HG02759 (cell line): Measurements from ENCODE around the gene ZNF821.
"Not testable (repeated sequence)": the region's sequence is repeated elsewhere in the genome, so short reads cannot be mapped to it uniquely, and the experiment has no call there.

Experiments
- ATAC-seq: cut with Tn5 transposase; IDR thresholded peaks from one replicate; pipeline ENCODE4 v1.9.1; 2021; ENCODE audit warnings: mild to moderate bottlenecking, moderate library complexity; ENCODE audit not compliant: unreplicated experiment

Gene ZNF821

GRCh38 chr16:71863995-71864394, 20.0 kb downstream of the ZNF821 start:
- ATAC-seq: no peak

DNA sequence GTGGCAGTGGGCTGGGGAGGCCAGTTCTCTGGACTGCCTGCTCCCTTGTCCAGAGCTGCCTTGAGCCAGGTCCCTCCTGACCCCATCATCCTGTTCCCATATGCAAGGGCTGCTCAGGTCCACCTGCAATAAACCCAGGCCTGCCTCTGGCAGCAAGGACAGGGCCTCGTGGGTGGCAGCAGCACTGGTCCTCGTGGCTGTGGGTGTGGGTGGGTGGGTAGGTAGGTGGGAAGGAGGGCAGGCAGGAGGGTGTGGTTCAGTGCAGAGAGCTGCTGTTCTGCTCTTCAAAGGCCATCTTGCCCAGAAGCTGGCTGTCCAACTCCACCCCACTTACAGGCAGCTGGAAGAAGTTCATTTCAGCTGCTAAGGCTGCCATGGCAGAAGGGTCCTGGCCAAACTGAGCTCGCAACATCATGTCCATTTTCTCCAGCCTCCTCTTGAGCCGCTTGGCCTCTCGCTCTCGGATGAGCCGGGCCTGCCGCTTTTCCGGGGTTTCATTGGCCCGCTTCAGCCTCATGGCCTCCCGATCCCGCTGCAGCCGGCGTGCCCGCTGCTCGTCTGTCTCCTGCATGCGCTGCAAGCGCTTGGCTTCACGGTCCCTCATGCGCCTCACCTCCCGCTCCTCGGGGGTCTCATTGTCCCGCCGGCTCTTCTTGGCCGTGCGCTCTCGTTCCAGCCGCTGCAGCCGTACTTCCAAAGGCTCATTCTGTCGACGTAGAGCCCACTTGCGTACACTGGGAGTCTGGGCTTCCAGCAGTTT, 24.0 kb downstream of the ZNF821 start:
- ATAC-seq: no peak

- no peak for ATAC-seq
Measured at GRCh38 chr16:71855937-71856662, 27.9 kb downstream of the ZNF821 start.

DNA sequence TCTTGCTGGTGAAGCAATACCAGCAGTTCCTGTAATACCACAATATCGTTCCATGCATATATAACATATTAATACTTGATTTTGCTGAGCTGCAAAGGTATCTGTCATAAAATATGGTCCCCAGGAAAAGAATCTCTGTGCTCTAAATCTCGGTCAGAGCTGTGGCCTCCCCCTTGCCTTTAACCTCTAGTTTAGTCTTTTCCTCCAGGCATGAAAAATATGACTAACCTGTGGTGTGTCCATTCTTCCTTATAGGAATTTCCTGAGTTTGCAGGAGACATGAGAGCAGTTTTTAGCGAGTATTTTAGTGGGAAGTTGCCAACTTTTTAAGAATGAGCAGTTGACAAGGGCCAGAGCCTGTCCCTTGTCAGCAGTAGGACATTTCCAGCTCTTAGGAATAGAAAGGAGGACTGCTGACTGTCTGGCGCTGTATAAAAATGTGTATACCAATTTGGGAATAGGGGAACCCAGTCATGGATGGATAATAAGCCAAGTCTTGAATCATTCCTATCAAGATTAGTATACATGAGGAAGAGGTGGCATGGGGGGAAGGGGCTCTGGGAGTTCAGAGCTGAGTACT, 29.5 kb downstream of the ZNF821 start:
- ATAC-seq: no peak

DNA sequence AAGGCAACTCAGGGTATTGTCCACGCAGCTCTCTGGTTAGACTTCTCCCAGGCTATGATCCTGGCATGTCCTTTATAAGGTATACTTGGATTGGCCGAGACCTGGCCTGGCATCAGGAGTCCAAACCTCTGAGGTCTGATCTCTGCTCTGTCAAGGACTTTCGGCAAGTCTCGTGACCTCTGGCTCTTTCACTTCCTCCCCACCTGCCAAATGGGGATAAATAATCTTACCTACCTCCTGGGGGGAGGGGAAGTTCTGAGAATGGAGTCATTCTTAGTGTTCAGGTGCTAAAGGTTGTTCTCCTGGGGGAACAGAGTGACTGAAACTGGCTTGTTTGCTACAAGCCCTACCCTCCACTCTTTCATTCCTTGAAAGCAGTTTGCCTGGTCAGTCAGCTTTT, 30.6 kb downstream of the ZNF821 start:
- ATAC-seq: peak; percentile 79

DNA sequence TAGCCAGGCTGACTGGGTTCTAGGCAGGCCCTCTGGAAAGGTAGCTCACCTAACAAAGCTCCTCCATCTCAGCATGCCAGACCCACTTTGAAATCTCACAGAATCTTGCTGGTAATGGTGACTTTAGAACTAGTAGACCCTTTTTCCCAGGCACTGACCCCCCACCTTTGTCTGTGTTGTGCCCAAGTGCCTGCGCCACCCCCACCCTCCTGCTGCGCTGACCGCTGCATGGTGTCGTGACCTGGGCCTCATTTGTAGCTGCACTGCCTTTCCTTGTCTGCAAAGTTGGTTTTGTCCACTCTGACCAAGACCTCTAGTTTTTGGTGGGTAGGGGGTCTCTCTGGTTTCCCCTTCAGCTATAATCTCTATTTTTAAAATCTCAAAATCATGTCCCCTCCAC, 31.4 kb downstream of the ZNF821 start:
- no peak for ATAC-seq

GRCh38 chr16:71852158-71852557, 31.8 kb downstream of the ZNF821 start:
- no peak for ATAC-seq

GRCh38 chr16:71851746-71852145, 32.2 kb downstream of the ZNF821 start:
- ATAC-seq: no peak

DNA sequence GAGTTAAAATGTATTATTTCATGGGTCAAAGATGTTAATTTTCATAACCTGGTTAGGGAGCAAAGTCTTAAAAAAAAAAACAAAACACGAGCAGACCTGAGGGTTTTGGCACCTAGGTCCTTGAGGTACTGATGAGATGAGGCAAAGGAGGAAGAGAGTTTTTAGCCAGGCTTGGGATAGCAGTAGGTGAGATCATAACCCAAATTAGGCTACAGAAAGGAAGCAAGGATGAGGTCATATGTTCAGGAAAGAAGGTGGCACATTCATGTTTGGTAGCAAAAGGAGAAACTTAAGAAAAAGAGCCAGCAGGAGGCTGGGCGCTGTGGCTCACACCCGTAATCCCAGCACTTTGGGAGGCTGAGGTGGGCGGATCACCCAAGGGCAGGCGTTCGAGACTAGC, 35.4 kb downstream of the ZNF821 start:
- ATAC-seq: no peak

DNA sequence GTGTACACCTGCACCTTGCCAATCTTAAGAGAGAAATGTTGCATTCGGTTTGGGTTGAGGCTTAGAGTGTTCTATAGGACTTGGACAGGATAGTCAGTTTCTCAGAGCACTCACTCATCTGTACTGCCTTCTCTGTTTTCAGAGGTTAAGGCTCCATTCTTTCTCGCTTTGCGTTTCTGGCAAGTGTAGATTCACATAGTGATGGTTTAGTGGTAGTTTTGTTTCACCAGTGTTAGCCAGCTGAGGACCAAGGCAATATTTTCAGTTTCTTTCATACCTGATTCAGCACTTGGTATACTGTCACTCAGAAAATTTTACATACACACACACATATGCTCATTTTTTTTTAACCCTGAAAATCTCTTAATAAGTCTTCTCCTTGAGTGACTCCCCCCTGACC, 36.9 kb downstream of the ZNF821 start:
- ATAC-seq: no peak

DNA sequence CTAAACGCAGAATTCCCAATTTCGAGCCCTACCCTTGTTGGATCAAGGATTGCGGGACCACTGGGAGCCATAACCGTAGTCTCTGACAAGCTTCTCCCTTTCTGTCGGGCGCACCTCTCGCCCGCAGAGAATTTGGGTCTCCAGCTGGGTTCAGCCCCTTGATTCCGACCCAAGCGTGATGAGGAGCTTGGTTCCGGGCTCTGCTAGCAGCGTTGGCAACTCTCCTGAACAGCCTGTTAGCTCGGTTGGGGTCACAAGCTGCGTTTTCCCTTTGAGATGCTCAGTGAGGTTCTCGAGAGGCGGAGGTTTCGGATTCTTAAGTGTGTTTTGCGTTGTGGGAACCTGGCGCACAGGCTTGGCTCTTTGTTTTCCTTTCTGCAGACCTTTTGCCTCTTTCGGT, 37.6 kb downstream of the ZNF821 start:
- ATAC-seq: no peak

DNA sequence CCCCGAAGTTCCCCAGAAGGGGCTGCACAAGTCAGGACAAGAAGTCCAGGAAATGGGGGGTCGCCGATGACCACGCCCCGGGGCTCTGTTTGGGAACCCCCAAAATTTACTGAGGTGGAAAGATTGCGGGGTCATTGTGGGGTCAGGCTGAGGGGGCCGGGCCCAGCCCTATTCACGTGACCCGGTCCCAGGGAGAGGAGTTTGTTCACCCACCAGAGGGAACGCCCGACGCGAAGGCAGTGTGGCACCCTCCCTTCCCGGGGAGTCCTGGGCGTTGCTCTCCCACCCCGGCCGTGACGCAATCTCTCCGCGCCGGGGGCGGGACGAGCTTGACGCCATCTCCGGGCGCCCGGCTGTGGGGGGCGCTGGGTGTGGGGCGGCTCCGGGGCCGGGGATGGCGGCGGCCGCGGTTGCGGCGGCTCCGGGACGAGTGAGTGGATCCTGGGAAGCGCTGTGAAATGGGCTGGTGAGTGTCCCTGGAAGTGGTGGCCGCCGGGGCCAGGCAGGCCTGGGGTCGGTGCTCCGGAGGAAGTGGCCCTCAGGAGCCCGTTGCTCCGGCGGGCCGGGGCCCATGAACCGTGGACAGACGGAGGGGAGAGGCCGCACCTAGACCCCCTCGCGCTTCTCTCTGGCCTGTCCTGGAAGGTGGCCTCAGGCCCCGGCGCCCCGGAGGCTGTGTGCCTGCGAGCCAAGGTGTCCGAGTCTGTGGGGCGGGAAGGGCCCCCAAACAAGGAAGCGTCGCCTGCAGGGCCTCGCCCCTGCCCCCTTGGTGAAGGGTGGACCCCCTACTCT, 38.1 kb downstream of the ZNF821 start, which contains the start of gene ATXN1L:
Gene ATXN1L, plus strand, starts transcription at position 338 of the 792 bp plus-strand sequence. CDS start 3,765 bp downstream, outside the sequence.
- peak; percentile 81 for ATAC-seq

DNA sequence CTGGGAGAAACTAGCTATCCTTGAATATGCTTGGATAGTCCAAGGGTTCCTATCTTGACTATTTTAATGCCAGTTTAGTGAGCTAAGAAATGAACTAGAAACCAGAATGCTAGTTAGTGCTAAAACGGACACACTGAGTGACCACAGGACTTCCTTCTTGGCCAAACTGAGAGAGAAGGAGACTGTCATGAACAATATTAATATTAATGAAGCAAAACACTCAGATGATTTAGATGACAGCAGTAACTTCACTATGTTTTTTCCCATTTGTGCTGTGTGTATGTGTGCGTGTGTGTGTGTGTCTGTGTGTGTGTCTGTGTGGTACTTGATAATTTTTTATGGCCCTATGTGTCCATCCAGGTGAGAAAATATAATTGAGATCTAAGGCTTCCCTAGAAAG, 40.4 kb downstream of the ZNF821 start:
- ATAC-seq: no peak

DNA sequence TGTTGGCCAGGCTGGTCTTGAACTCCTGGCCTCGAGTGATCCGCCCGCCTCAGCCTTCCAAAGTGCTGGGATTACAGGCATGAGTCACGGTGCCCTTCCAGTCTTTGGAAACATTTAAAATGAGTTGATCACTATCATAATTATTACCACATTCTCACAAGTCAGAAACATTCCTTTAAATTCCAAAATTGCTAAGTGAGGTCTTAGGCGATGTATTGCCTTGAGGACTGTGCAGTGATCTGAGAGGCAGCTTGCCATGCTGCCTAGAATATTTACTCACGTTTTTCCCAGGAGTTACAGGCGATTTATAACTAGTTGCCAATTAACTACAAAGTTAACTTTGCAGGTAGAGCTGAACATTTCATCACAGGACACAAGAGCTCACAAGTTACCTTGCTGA, 43.9 kb downstream of the ZNF821 start:
- ATAC-seq: no peak

GRCh38 chr16:71837150-71837549, 46.8 kb downstream of the ZNF821 start:
- ATAC-seq: no peak

DNA sequence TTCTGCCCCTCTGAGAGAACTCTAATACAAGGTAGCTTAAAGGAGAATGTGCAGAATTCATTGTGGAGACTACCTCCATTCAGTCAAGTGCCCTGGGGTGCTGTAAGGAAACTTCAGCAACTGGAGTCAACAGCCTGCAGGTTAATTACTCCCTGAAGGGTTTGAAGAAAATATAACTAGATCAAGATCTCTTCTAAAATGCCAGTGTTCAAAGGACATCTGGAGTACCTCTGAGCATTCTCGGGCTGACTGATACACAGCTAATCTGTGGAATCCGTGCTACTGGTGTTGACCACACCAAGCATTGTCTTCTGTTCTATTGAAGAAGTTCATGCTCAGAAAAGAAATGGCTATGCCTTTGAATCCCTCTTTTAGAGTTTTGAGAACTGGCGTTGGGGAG, 49.7 kb downstream of the ZNF821 start:
- no peak for ATAC-seq

- not testable (repeated sequence) for ATAC-seq
Measured at GRCh38 chr16:71832112-71832511, 51.9 kb downstream of the ZNF821 start.

GRCh38 chr16:71831698-71832097, 52.3 kb downstream of the ZNF821 start:
- ATAC-seq: not testable (repeated sequence)

- ATAC-seq: no peak
Measured at GRCh38 chr16:71830359-71830758, 53.6 kb downstream of the ZNF821 start.

DNA sequence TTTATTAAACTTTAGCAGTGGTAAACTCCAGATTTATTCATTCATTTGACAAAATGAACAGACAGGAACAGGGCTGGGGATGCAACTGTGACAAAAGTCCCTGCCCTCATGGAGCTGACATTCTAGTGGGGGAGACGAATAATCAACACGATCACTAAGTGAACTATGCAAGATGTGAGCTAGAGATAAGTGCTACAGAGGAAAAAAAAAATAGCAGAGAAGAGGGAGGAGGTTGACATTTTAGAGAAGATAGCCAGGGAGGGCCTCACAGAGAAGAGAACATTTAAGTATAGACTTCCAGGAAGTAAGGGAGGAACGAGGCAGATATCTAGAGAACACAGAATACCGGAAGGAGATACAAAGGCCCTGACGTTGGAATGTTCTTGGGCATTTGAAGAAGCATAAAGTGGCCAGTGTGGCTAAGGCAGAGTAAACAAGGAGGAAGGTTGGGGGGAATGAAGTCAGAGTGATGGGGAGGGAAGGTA, 57.4 kb downstream of the ZNF821 start:
- no peak for ATAC-seq

GRCh38 chr16:71817155-71817500, 66.9 kb downstream of the ZNF821 start:
- ATAC-seq: peak; percentile 7
